C4-2B (cell line): ENCODE results near the gene PPDPF.

Experiments
- ZFX ChIP-seq: fragments of 450-650 bp; IDR thresholded peaks from 2 replicates; pipeline ENCODE4 v1.6.1; 2017
- TF ChIP-seq, protein P1 (sequence below): fragments of 450-650 bp; conservative IDR thresholded peaks from 2 replicates; pipeline ENCODE4 v1.5.1; 2017; ENCODE audit warnings: mild to moderate bottlenecking

DNA sequence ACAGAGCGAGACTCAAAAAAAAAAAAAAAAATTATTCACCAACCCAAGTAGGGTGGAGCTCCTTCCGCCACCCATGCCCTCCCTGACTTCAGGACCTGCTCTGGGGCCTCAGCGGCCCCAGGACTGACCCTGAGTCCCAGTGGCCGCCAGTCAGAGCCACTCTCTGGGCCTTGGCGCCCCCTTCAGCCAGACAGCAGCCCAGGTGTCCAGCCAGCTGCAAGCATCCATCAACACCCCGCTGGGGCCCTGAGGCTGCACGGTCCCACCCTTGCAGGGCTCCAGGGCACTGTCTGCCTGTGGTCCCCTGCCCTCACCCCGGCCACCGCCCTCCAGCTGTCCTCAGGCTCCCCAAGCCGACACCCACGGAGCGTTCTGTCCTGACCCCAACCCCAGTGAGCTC is 36.7 kb upstream of the PPDPF start:
- TF ChIP-seq, protein P1, sequence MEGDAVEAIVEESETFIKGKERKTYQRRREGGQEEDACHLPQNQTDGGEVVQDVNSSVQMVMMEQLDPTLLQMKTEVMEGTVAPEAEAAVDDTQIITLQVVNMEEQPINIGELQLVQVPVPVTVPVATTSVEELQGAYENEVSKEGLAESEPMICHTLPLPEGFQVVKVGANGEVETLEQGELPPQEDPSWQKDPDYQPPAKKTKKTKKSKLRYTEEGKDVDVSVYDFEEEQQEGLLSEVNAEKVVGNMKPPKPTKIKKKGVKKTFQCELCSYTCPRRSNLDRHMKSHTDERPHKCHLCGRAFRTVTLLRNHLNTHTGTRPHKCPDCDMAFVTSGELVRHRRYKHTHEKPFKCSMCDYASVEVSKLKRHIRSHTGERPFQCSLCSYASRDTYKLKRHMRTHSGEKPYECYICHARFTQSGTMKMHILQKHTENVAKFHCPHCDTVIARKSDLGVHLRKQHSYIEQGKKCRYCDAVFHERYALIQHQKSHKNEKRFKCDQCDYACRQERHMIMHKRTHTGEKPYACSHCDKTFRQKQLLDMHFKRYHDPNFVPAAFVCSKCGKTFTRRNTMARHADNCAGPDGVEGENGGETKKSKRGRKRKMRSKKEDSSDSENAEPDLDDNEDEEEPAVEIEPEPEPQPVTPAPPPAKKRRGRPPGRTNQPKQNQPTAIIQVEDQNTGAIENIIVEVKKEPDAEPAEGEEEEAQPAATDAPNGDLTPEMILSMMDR = no peak
- no peak for TF ChIP-seq ZFX
